22Rv1 (cell line): Measurements from ENCODE around the gene MAPK8IP2.

Experiments used
- CTCF ChIP-seq: fragments of 450-650 bp; IDR thresholded peaks from 2 replicates; pipeline ENCODE4 v1.5.1; 2017; ENCODE audit warnings: mild to moderate bottlenecking
- ZFX ChIP-seq: fragments of 450-650 bp; IDR thresholded peaks from 2 replicates; pipeline ENCODE4 v1.6.1; 2017; ENCODE audit warnings: antibody characterized with exemption, borderline replicate concordance

GRCh38 chr22:50641696-50642607, 41.4 kb downstream of the MAPK8IP2 start:
- TF ChIP-seq CTCF (no peak), ZFX (no peak)
